IPS DF 19.7 (cell line): ENCODE data around the gene CDK17.

Source experiments
- DNase-seq: peaks from one replicate; pipeline ENCODE4 v3.0.0-alpha.2; 2013; ENCODE audit warnings: low read depth, low spot score

CDK17 gene

GRCh38 chr12:96265836-96266235 is 134.4 kb downstream of the CDK17 start:
- DNase-seq, result no peak

GRCh38 chr12:96265400-96265799 is 134.8 kb downstream of the CDK17 start:
- no peak for DNase-seq

- no peak for DNase-seq
Observed at GRCh38 chr12:96263449-96263902, 136.8 kb downstream of the CDK17 start.

- no peak for DNase-seq
Observed at GRCh38 chr12:96261557-96261956, 138.7 kb downstream of the CDK17 start.

GRCh38 chr12:96260644-96261043 is 139.6 kb downstream of the CDK17 start:
- DNase-seq, result no peak

- no peak for DNase-seq
Observed at GRCh38 chr12:96260231-96260630, 140.0 kb downstream of the CDK17 start.

GRCh38 chr12:96258104-96258961 is 141.9 kb downstream of the CDK17 start:
- DNase-seq, result no peak

- no peak for DNase-seq
Observed at GRCh38 chr12:96257550-96258103, 142.6 kb downstream of the CDK17 start.

GRCh38 chr12:96256672-96257361 is 143.4 kb downstream of the CDK17 start:
- DNase-seq, result no peak

- no peak for DNase-seq
Observed at GRCh38 chr12:96255077-96255476, 145.2 kb downstream of the CDK17 start.

GRCh38 chr12:96250119-96250685 is 150.0 kb downstream of the CDK17 start:
- no peak for DNase-seq

GRCh38 chr12:96249196-96250118 is 150.8 kb downstream of the CDK17 start:
- DNase-seq, result no peak

GRCh38 chr12:96248136-96248931 is 151.9 kb downstream of the CDK17 start:
- DNase-seq, result no peak

- no peak for DNase-seq
Observed at GRCh38 chr12:96247563-96247962, 152.7 kb downstream of the CDK17 start.

GRCh38 chr12:96246926-96247505 is 153.2 kb downstream of the CDK17 start:
- no peak for DNase-seq

- no peak for DNase-seq
Observed at GRCh38 chr12:96244826-96245225, 155.4 kb downstream of the CDK17 start.

GRCh38 chr12:96242597-96242996 is 157.6 kb downstream of the CDK17 start:
- no peak for DNase-seq

GRCh38 chr12:96241846-96242256 is 158.4 kb downstream of the CDK17 start:
- DNase-seq, result no peak

- no peak for DNase-seq
Observed at GRCh38 chr12:96241431-96241830, 158.8 kb downstream of the CDK17 start.

GRCh38 chr12:96240656-96241055 is 159.6 kb downstream of the CDK17 start:
- DNase-seq, result no peak
